ENCODE data around the gene UTP4. TPM values are rescaled to one million over a fixed set of nuclear protein-coding genes. Genes with fewer than 3 reads are reported as not detected.

Gene UTP4
- total and polyA plus RNA-seq, 2 donors (not counting 3 experiments of a cell fraction or from before 2014, with no cell fraction given) = 56.1 to 59.5 TPM

DNA sequence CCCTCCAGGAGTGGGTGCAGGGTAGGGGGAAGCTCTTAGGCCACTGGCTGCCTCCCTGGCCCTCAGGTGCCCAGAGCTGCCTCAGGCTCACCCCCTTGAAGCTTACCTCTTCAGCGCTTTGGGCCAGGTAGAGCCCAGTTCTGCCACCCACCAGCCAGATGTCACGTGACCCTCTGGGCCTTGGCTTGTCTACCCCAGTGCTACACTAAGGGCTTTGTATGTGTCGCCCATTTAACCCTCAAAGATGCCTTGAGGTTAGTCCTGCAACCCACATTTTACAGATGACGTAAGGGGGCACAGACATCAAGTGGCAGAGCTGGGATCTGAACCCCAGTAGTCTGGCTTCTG, 23.6 kb upstream of the UTP4 start:
- POLR2A ChIA-PET = no interaction called here
- FAIRE-seq = no peak
- no TSS peak for BruUV-seq (replicated peaks)

More for the DNA sequence above, 23.6 kb upstream of the UTP4 start:
- DNase-seq (ENCODE audit: low read depth, low spot score) = no peak
- peaks cover 0 to 3% of the 10 kb centered on the region in 2 experiments for H3K36me3 ChIP-seq (ENCODE audit: control insufficient read depth in 2 of 2, extremely low read depth in 1 of 2, insufficient read depth in 2 of 2, low read length in 2 of 2)
- intact Hi-C loops (cut with micrococcal nuclease) (loop anchor here (5.0 kb wide), 1 partner anchor 117 kb away; no protein-coding TSS in a partner anchor), dilution Hi-C loops (cut with MboI; ENCODE audit: extremely low pct_ligation_motif_present, low sequenced_read_pairs) (no loop called here)
- no peak overlapping the region for H3K4me3 ChIP-seq (replicated peaks in 1 of 3; ENCODE audit: insufficient read depth in 1 of 3, low read depth in 1 of 3, low read length in 3 of 3)
- no peak overlapping the region for H3K27ac ChIP-seq (ENCODE audit: insufficient read depth, low read depth, low read length)
- no peaks in the 10 kb centered on the region for H4K20me1 ChIP-seq (replicated peaks; ENCODE audit: control insufficient read depth, extremely low read depth, insufficient read depth, low read length)
- peaks cover 24% of the 10 kb centered on the region for H3K4me1 ChIP-seq (ENCODE audit: control insufficient read depth, extremely low read depth, insufficient read depth, low read length)
- no peak for TF ChIP-seq MYC (IDR thresholded peaks at IDR 0.05; ENCODE audit: low read depth, low read length)
- no peak for TF ChIP-seq EZH2 (IDR thresholded peaks at IDR 0.05; ENCODE audit: borderline replicate concordance, low read depth, low read length, severe bottlenecking)
- no peak for TF ChIP-seq JUN (IDR thresholded peaks at IDR 0.05; ENCODE audit: borderline replicate concordance, insufficient read depth, insufficient read length, low read depth)
- TF ChIP-seq, protein P1, sequence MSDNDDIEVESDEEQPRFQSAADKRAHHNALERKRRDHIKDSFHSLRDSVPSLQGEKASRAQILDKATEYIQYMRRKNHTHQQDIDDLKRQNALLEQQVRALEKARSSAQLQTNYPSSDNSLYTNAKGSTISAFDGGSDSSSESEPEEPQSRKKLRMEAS (IDR thresholded peaks at IDR 0.05; ENCODE audit: insufficient read depth, insufficient read length) = no peak
- no peak for TF ChIP-seq POLR2AphosphoS5 (IDR thresholded peaks at IDR 0.05; ENCODE audit: insufficient read depth, low read depth, low read length)
- TF ChIP-seq FOS (IDR thresholded peaks at IDR 0.05; ENCODE audit: borderline replicate concordance, insufficient read depth, low read length) = no peak
- no peak for TF ChIP-seq POLR2A (IDR thresholded peaks at IDR 0.05; ENCODE audit: low read depth, low read length)
- TF ChIP-seq GATA2 (IDR thresholded peaks at IDR 0.05; ENCODE audit: insufficient read depth, insufficient read length, low read depth, low read length) = no peak
- no peak for TF ChIP-seq CTCF (IDR thresholded peaks at IDR 0.05; ENCODE audit: extremely low read depth in 1 of 2, insufficient read depth in 1 of 2, low read depth in 1 of 2, low read length in 2 of 2)
- H3K9me1 ChIP-seq (replicated peaks; ENCODE audit: control insufficient read depth, extremely low read depth, insufficient read depth, low read length) = no peaks in the 10 kb centered on the region
- CTCF ChIA-PET = interaction anchor here (1.3 to 2.9 kb wide), 5 partner anchors 8 to 262 kb away, joined by 3 to 13 read pairs (median 7); no protein-coding TSS in a partner anchor
- no peaks in the 10 kb centered on the region for H3K27me3 ChIP-seq (ENCODE audit: control insufficient read depth in 2 of 2, insufficient read depth in 2 of 2, low read length in 2 of 2)
- H3K79me2 ChIP-seq (ENCODE audit: control insufficient read depth, insufficient read depth, low read length) = no peaks in the 10 kb centered on the region
- H2AFZ ChIP-seq (ENCODE audit: low read depth, low read length) = no peak overlapping the region
- H3K9me3 ChIP-seq (replicated peaks; ENCODE audit: control insufficient read depth, insufficient read depth, low read length) = no peaks in the 10 kb centered on the region
- H3K4me2 ChIP-seq (ENCODE audit: insufficient read depth, low read length) = no peak overlapping the region
- H3K9ac ChIP-seq (replicated peaks; ENCODE audit: extremely low read depth, insufficient read depth, low read length) = no peak overlapping the region

Data from endothelial cell of umbilical vein (primary cell).